ENCODE data around the gene ADCY7.
"Not testable (repeated sequence)": the region's sequence is repeated elsewhere in the genome, so short reads cannot be mapped to it uniquely, and the experiment has no call there.

The ADCY7 gene

DNA sequence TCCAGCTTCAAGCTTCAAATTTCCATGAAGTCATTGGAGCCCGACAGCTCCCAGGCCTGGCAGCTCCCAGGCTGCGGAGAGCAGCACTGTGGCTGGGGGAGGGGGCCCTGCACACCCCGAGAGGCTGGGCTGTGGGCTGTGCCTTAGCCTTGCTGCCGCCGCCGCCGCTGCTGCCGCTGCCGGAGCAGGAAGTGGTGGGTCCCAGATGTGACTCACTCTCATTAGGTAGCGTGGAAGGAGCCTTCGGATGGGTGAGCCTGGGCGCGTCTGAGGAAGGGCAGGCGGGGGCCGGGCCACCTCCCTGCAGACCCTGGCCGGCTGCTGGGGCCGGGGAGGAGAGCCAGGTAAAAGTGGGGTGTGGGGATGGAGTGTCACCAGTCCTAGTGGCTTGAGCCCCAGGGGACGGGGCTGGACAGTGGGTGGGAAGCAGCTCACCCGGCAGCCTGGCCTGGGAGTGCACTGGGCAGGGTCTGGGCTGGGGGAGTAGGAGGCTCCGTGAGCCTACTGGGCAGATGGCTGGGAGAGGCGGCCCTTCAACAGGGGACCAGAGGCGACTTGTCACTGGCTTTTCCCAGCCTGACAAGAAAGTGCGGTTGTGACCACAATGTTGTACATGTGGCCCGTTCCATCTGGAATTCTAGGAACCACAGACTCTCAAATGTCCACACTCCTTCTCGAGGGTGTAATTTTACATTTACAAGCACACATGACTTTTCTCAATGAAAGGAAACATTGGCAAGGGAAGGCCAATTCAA is at the start of gene ADCY7:
Gene ADCY7 (plus strand): TSS at position 215 of the 755 bp plus-strand sequence. CDS start 21,629 bp downstream, outside the sequence.
- DNase-seq, result peak; percentile 65

DNA sequence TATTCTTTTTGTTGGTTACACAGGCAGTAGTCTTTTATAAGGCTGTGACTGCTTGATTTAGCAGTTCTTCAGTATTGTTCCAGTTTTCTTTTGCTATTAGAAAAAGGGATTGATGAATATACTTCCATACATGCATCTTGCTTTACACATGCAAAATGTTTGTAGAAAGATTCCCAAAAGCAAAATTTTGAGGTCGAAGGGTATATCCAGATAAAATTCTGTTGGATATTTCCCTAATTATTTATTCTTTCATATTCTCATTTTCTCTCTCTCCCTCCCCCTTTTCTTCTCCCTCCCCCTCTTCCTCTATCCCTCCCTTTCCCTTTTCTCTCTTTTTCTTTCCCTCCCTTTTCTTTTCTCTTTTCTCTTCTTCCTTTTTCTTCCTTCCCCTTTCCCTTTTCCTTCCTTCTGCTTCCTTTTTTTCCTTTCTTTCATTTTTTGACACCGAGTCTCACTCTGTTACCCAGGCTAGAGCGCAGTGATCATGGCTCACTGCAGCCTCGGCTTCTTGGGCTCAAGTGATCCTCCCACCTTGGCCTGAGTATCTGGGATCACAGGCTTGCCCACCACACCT is 46.9 kb upstream of the ADCY7 start:
- DNase-seq, result no peak

- DNase-seq, result no peak
Observed at GRCh38 chr16:50224286-50224685, 42.1 kb upstream of the ADCY7 start.

DNA sequence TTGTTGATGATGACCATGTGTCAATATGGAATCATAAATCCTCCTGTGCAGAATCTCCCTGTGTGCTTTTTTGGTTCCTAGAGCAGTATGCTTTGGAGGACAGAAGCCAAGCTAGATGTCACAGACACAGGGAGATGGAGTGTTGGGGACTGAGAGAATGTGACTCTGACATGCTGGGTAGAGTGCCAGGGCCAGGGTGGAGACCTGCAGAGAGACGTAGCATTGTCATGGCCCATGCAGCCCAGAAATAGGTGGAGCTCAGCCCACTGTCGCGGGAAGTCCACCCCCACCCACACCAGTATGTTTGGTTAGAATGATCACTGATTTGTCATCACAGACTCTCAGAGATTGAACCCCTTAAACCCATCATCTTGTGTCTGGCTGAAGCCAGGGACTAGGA is 39.2 kb upstream of the ADCY7 start:
- no peak for DNase-seq

GRCh38 chr16:50227665-50228064 is 38.7 kb upstream of the ADCY7 start:
- no peak for DNase-seq

- no peak for DNase-seq
Observed at GRCh38 chr16:50228364-50228868, 37.9 kb upstream of the ADCY7 start.

GRCh38 chr16:50229149-50229726 is 37.1 kb upstream of the ADCY7 start:
- DNase-seq, result no peak

GRCh38 chr16:50234771-50235556 is 31.4 kb upstream of the ADCY7 start:
- DNase-seq, result no peak

DNA sequence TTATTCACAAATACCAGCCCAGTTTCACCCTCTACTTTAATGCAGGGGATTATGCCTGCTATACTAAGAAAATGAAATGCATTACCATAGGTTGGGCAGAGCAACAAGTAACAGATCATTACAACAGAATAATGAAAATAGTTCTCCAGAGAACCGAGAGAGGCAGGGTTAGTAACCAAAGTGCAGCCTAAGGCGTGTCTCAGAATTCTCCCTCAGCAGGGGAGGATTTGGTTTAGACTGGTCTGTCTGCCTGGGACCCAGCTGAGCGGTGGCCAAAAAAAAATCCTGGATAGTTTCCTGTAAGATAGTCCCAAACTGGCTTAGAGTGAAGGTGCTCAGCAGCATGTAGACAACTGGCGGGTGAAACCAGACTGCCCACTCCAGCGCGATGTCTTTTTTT is 30.8 kb upstream of the ADCY7 start:
- no peak for DNase-seq

DNA sequence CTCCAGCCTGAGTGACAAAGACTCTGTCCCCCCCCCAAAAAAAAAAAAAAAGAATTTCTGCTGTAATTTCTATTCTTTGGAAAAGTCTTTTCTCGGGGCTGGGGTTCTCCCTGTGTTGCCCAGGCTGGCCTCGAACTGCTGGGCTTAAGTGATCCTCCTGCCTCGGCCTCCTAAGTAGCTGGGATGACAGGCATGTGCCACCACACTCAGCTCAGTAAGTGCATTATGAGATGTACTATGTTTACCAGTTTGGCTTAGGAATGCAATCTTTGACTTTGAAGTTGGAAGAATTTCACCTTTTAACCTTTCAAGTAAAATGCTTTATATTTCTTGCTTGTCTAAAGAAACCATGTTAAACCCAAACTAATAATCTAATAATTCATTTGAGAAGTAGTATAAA is 28.0 kb upstream of the ADCY7 start:
- no peak for DNase-seq

- DNase-seq, result peak; percentile 25
Observed at GRCh38 chr16:50238868-50239301, 27.5 kb upstream of the ADCY7 start.

GRCh38 chr16:50243024-50243423 is 23.3 kb upstream of the ADCY7 start:
- DNase-seq, result not testable (repeated sequence)

GRCh38 chr16:50244140-50244503 is 22.2 kb upstream of the ADCY7 start:
- DNase-seq, result no peak

- DNase-seq, result no peak
Observed at GRCh38 chr16:50244504-50245416, 21.6 kb upstream of the ADCY7 start.

GRCh38 chr16:50245417-50246298 is 20.7 kb upstream of the ADCY7 start:
- DNase-seq, result peak; percentile 27

- no peak for DNase-seq
Observed at GRCh38 chr16:50246299-50247122, 19.8 kb upstream of the ADCY7 start.

- no peak for DNase-seq
Observed at GRCh38 chr16:50247123-50247905, 19.0 kb upstream of the ADCY7 start.

DNA sequence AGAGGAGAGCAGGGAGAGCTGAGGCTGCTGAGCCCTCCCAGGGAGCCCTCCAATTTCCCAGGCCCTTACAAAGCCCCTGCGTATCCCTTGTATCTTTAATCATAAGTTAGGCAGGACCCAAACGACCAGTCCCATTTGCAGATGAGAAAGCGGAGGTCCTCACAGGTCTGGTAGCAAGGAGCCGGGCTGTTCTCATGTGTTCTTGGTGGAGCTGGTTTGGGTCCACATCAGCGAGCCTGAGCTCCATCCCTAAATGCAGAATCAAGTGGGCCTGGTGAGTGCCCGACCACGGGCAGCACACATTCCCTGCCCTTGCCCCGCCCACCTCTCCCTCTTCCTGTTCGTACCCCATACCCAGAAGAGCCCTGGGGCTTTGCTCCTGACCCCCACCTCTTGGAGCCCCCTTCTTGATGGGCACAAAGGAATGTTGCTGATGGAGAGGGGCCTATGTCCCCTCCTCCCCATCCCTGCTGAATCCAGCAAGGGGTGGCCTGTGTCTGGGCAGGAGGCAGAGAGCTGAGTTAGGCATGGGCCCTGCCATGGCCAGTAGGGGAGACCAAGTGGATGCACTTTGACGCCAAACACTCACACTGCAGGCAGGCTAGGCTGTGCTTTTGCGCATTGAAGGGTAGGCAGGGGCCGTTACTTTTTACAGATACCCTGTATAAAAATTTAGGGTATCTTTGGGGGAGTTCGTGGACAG is 18.3 kb upstream of the ADCY7 start:
- no peak for DNase-seq

GRCh38 chr16:50248845-50249244 is 17.5 kb upstream of the ADCY7 start:
- no peak for DNase-seq

All from NCI-H510A (cell line).